ENCODE measurements around the gene SRRT.

The SRRT gene

DNA sequence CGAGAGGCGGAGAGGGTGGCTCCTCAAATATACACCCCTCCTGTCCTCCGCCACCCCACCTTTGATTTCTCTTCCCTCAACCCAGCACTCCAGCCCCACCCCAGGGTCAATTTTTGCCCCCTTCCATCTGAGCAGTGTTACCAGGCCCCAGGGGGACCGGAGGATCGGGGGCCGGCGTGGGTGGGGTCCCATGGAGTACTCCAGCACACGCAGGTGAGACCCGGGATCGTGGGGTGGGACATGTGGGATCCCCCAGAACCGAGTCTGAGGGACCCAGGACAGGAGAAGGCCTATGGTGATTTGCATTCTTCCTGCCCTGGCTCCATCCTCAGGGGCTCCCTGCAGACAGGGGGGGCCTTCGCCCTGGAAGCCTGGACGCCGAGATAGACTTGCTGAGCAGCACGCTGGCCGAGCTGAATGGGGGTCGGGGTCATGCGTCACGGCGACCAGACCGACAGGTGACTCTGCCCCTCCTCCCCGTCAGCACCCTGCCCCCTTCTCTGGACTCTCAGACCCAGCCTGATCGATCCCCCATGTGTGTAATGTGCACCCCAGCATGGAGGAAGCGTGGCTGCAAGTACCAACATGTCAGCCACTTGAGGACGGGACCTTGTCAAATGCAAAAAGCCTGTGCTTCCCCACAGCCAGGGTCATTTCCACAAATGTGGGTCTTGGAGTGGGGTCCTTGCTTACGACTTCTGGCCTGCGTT is 7.0 kb upstream of the SRRT start:
- peak overlapping the region; percentile 80 for H3K4me3 ChIP-seq (ENCODE audit: low read length)
- no peaks in the 10 kb centered on the region for H3K27me3 ChIP-seq (ENCODE audit: control insufficient read depth, low read length)
- H3K27ac ChIP-seq (ENCODE audit: low read depth, low read length), result peak overlapping the region; percentile 70
- peaks cover 32% of the 10 kb centered on the region for H3K4me1 ChIP-seq (ENCODE audit: control insufficient read depth, low read length)
- H3K9me3 ChIP-seq (ENCODE audit: control insufficient read depth, insufficient read depth, low read length), result no peaks in the 10 kb centered on the region
- no peaks in the 10 kb centered on the region for H4K20me1 ChIP-seq (ENCODE audit: control insufficient read depth, insufficient read depth, low read depth, low read length)
- peak overlapping the region; percentile 86 for H3K4me2 ChIP-seq (ENCODE audit: low read length)
- TF ChIP-seq CTCF (IDR thresholded peaks at IDR 0.05; ENCODE audit: low read depth, low read length, poor library complexity, severe bottlenecking), result no peak
- TF ChIP-seq EZH2phosphoT487 (IDR thresholded peaks at IDR 0.05; ENCODE audit: borderline replicate concordance, low read length), result no peak
- peaks cover 10% of the 10 kb centered on the region for H3F3A ChIP-seq (ENCODE audit: control insufficient read depth, insufficient read depth)
- no peaks in the 10 kb centered on the region for H3K9me2 ChIP-seq (replicated peaks; ENCODE audit: control insufficient read depth, low read length)
- peaks cover 42% of the 10 kb centered on the region for H3K79me2 ChIP-seq (ENCODE audit: control insufficient read depth, low read length)
- H3K36me3 ChIP-seq (ENCODE audit: control insufficient read depth, low read length), result peaks cover 42% of the 10 kb centered on the region

GRCh38 chr7:100873599-100874299 is 1.2 kb upstream of the SRRT start:
- Histone ChIP-seq H3K4me1 (ENCODE audit: control insufficient read depth, low read length) (peaks cover 49% of the 10 kb centered on the region), H3K36me3 (ENCODE audit: control insufficient read depth, low read length) (peaks cover 85% of the 10 kb centered on the region), H3K27ac (ENCODE audit: low read depth, low read length) (peak overlapping the region; percentile 78), H3F3A (ENCODE audit: control insufficient read depth, insufficient read depth) (peaks cover 12% of the 10 kb centered on the region), H3K79me2 (ENCODE audit: control insufficient read depth, low read length) (peaks cover 69% of the 10 kb centered on the region), H4K20me1 (ENCODE audit: control insufficient read depth, insufficient read depth, low read depth, low read length) (peaks cover 20% of the 10 kb centered on the region), H3K4me2 (ENCODE audit: low read length) (peak overlapping the region; percentile 95), H3K27me3 (ENCODE audit: control insufficient read depth, low read length) (no peaks in the 10 kb centered on the region), H3K9me3 (ENCODE audit: control insufficient read depth, insufficient read depth, low read length) (no peaks in the 10 kb centered on the region), H3K4me3 (ENCODE audit: low read length) (peak overlapping the region; percentile 93), H3K9me2 (replicated peaks; ENCODE audit: control insufficient read depth, low read length) (no peaks in the 10 kb centered on the region)
- TF ChIP-seq EZH2phosphoT487 (IDR thresholded peaks at IDR 0.05; ENCODE audit: borderline replicate concordance, low read length) (no peak), CTCF (IDR thresholded peaks at IDR 0.05; ENCODE audit: low read depth, low read length, poor library complexity, severe bottlenecking) (no peak)

DNA sequence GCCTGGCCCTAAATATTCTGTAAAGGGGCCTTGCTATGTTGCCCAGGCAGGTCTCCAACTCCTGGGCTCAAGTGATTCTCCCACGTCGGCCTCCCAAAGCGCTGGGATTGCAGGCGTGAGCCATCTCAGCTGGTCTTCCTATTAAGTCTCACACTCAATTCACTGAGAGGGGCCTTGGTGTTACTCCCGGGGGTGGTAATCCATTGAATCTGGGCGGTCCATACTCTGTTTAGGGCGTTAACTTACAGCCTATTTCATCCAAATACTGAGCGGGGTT is 665 bp upstream of the SRRT start:
- peak overlapping the region; percentile 95 for H3K4me2 ChIP-seq (ENCODE audit: low read length)
- no peaks in the 10 kb centered on the region for H3K9me2 ChIP-seq (replicated peaks; ENCODE audit: control insufficient read depth, low read length)
- peak overlapping the region; percentile 93 for H3K4me3 ChIP-seq (ENCODE audit: low read length)
- peaks cover 69% of the 10 kb centered on the region for H3K79me2 ChIP-seq (ENCODE audit: control insufficient read depth, low read length)
- peaks cover 49% of the 10 kb centered on the region for H3K4me1 ChIP-seq (ENCODE audit: control insufficient read depth, low read length)
- peaks cover 25% of the 10 kb centered on the region for H4K20me1 ChIP-seq (ENCODE audit: control insufficient read depth, insufficient read depth, low read depth, low read length)
- TF ChIP-seq EZH2phosphoT487 (IDR thresholded peaks at IDR 0.05; ENCODE audit: borderline replicate concordance, low read length), result no peak
- no peak for TF ChIP-seq CTCF (IDR thresholded peaks at IDR 0.05; ENCODE audit: low read depth, low read length, poor library complexity, severe bottlenecking)
- no peaks in the 10 kb centered on the region for H3K9me3 ChIP-seq (ENCODE audit: control insufficient read depth, insufficient read depth, low read length)
- no peaks in the 10 kb centered on the region for H3K27me3 ChIP-seq (ENCODE audit: control insufficient read depth, low read length)
- H3K27ac ChIP-seq (ENCODE audit: low read depth, low read length), result peak overlapping the region; percentile 78
- peaks cover 12% of the 10 kb centered on the region for H3F3A ChIP-seq (ENCODE audit: control insufficient read depth, insufficient read depth)
- H3K36me3 ChIP-seq (ENCODE audit: control insufficient read depth, low read length), result peaks cover 86% of the 10 kb centered on the region
